GM23338 (cell line): ENCODE measurements around the gene MAGEB10. TPM values are rescaled to one million over a fixed set of nuclear protein-coding genes. Genes with fewer than 3 reads are reported as not detected.

ENCODE experiments used
- ATAC-seq: fragments of 200-7000 bp; cut with Tn5 transposase; 3 replicates; pipeline ENCODE4 v1.9.1; 2020
- DNase-seq: peaks from one replicate; pipeline ENCODE4 v3.0.0-alpha.2; 2015; ENCODE audit warnings: low spot score
- H2AFZ ChIP-seq: fragments of 200-600 bp; sonication (generic); 2 replicates; pipeline ENCODE4 v1.8.0; 2016; ENCODE audit warnings: antibody characterized with exemption, mild to moderate bottlenecking, moderate library complexity
- H3F3A ChIP-seq: fragments of 200-600 bp; sonication (generic); replicated peaks from 2 replicates; pipeline ENCODE4 v1.8.0; 2017; ENCODE audit warnings: antibody characterized with exemption, mixed run types, low read depth
- H3K27ac ChIP-seq: fragments of 200-600 bp; sonication (generic); 2 replicates; pipeline ENCODE4 v1.6.1; 2016; ENCODE audit warnings: low read depth
- H3K27me3 ChIP-seq: fragments of 200-600 bp; sonication (generic); 2 replicates; pipeline ENCODE4 v1.8.0; 2016; ENCODE audit warnings: mild to moderate bottlenecking, mixed run types, moderate library complexity; ENCODE audit not compliant: insufficient read depth
- H3K36me3 ChIP-seq: fragments of 200-600 bp; sonication (generic); 2 replicates; pipeline ENCODE4 v1.8.0; 2016; ENCODE audit warnings: mild to moderate bottlenecking; ENCODE audit not compliant: insufficient read depth
- H3K4me1 ChIP-seq: fragments of 200-600 bp; sonication (generic); 2 replicates; pipeline ENCODE4 v1.8.0; 2016; ENCODE audit warnings: mild to moderate bottlenecking, moderate library complexity; ENCODE audit not compliant: insufficient read depth
- H3K4me2 ChIP-seq: fragments of 200-600 bp; sonication (generic); 2 replicates; pipeline ENCODE4 v1.7.1; 2017; ENCODE audit warnings: mixed run types
- H3K4me3 ChIP-seq: fragments of 200-600 bp; sonication (generic); 2 replicates; pipeline ENCODE4 v1.6.1; 2016; ENCODE audit warnings: mixed run types
- H3K79me2 ChIP-seq: fragments of 200-600 bp; sonication (generic); replicated peaks from 2 replicates; pipeline ENCODE4 v1.8.0; 2017; ENCODE audit warnings: mild to moderate bottlenecking; ENCODE audit not compliant: insufficient read depth
- H3K9me2 ChIP-seq: fragments of 200-600 bp; sonication (generic); 2 replicates; pipeline ENCODE4 v1.8.0; 2017; ENCODE audit not compliant: insufficient read depth
- H4K20me1 ChIP-seq: fragments of 200-600 bp; sonication (generic); replicated peaks from 2 replicates; pipeline ENCODE4 v1.8.0; 2017; ENCODE audit warnings: mild to moderate bottlenecking; ENCODE audit not compliant: insufficient read depth
- H3K27ac Mint-ChIP-seq: 2 replicates; pipeline ENCODE4 v1.8.0; 2020; ENCODE audit warnings: inconsistent platforms, mild to moderate bottlenecking, moderate library complexity, mixed read lengths
- H3K27me3 Mint-ChIP-seq: 3 replicates; pipeline ENCODE4 v1.8.0; 2022; ENCODE audit warnings: low read depth, mild to moderate bottlenecking, moderate library complexity, mixed read lengths, inconsistent platforms; ENCODE audit not compliant: insufficient read depth, poor library complexity
- H3K36me3 Mint-ChIP-seq: 3 replicates; pipeline ENCODE4 v1.8.0; 2021; ENCODE audit warnings: low read depth, mild to moderate bottlenecking, inconsistent platforms, moderate library complexity, mixed read lengths
- H3K4me1 Mint-ChIP-seq: 3 replicates; pipeline ENCODE4 v1.8.0; 2020; ENCODE audit warnings: mild to moderate bottlenecking, inconsistent platforms, mixed read lengths
- H3K4me3 Mint-ChIP-seq: 3 replicates; pipeline ENCODE4 v1.8.0; 2021; ENCODE audit warnings: moderate library complexity, mild to moderate bottlenecking, inconsistent platforms, mixed read lengths
- H3K9me3 Mint-ChIP-seq: 3 replicates; pipeline ENCODE4 v1.8.0; 2020; ENCODE audit warnings: moderate library complexity, mild to moderate bottlenecking, inconsistent platforms, mixed read lengths
- CREB1 ChIP-seq: fragments of 250-450 bp; sonication (Bioruptor Pico); IDR thresholded peaks from 2 replicates; pipeline ENCODE4 v1.5.0; 2020; ENCODE audit warnings: low read depth, mild to moderate bottlenecking, moderate library complexity
- EZH2 ChIP-seq: fragments of 200-600 bp; sonication (generic); IDR thresholded peaks from one replicate; pipeline ENCODE4 v1.8.0; 2017; ENCODE audit warnings: antibody characterized with exemption, mild to moderate bottlenecking, low read depth; ENCODE audit not compliant: unreplicated experiment
- EZH2phosphoT487 ChIP-seq: fragments of 200-600 bp; sonication (generic); IDR thresholded peaks from one replicate; pipeline ENCODE4 v1.8.1; 2018; ENCODE audit warnings: antibody characterized with exemption; ENCODE audit not compliant: unreplicated experiment
- JUNB ChIP-seq: IDR thresholded peaks from one replicate; pipeline ENCODE4 v1.6.1; 2016; ENCODE audit warnings: antibody characterized with exemption; ENCODE audit not compliant: unreplicated experiment
- NANOG ChIP-seq: IDR thresholded peaks from 2 replicates; pipeline ENCODE4 v1.6.1; 2016; ENCODE audit warnings: antibody characterized with exemption, borderline replicate concordance
- POLR2AphosphoS5 ChIP-seq: IDR thresholded peaks from 2 replicates; pipeline ENCODE4 v1.6.1; 2016; ENCODE audit warnings: antibody characterized with exemption, low read depth
- STAT1 ChIP-seq: IDR thresholded peaks from one replicate; pipeline ENCODE4 v1.6.1; 2016; ENCODE audit warnings: antibody characterized with exemption; ENCODE audit not compliant: unreplicated experiment
- ZNF114 ChIP-seq: fragments of 250-450 bp; sonication (Bioruptor Pico); IDR thresholded peaks from 2 replicates; pipeline ENCODE4 v1.5.0; 2020; ENCODE audit warnings: mild to moderate bottlenecking, moderate library complexity
- ZNF331 ChIP-seq: fragments of 250-450 bp; sonication (Bioruptor Pico); IDR thresholded peaks from 2 replicates; pipeline ENCODE4 v1.5.0; 2020; ENCODE audit warnings: low read depth, mild to moderate bottlenecking, moderate library complexity
- polyA plus RNA-seq: library from polyadenylated mRNA; unstranded; fragments of >200 nt; fragmentation: Nextera tagmentation; extraction: Ambion mirVana; gene quantifications from 2 replicates; pipeline ENCODE4 v1.2.1, GENCODE V29; 2016
- total RNA-seq: library from RNA; depleted of rRNA; stranded (reverse); fragments of >200 nt; shearing (Covaris generic); gene quantifications from 2 replicates; pipeline ENCODE4 v1.2.3, GENCODE V29; 2014
- TF ChIP-seq, protein P1 (sequence below), 2 experiments: fragments of 200-600 bp in 1 of 2; sonication (generic) in 1 of 2; conservative IDR thresholded peaks; 2 replicates each; pipeline versions ENCODE4 v1.5.1 to v1.6.1; 2016 to 2017; ENCODE audit warnings: antibody characterized with exemption in 2 of 2, low read depth in 2 of 2, mild to moderate bottlenecking in 2 of 2, moderate library complexity in 1 of 2
- TF ChIP-seq, protein P2 (sequence below): fragments of 250-450 bp; sonication (Bioruptor Pico); IDR thresholded peaks from 2 replicates; pipeline ENCODE4 v1.5.0; 2020; ENCODE audit warnings: mild to moderate bottlenecking, moderate library complexity
- TF ChIP-seq, protein P3 (sequence below): IDR thresholded peaks from 2 replicates; pipeline ENCODE4 v1.6.1; 2016; ENCODE audit warnings: antibody characterized with exemption
- TF ChIP-seq, protein P4 (sequence below): IDR thresholded peaks from one replicate; pipeline ENCODE4 v1.6.1; 2018; ENCODE audit warnings: antibody characterized with exemption; ENCODE audit not compliant: unreplicated experiment

MAGEB10 gene
- total and polyA plus RNA-seq, 2 experiments from 2014 or later = not detected

DNA sequence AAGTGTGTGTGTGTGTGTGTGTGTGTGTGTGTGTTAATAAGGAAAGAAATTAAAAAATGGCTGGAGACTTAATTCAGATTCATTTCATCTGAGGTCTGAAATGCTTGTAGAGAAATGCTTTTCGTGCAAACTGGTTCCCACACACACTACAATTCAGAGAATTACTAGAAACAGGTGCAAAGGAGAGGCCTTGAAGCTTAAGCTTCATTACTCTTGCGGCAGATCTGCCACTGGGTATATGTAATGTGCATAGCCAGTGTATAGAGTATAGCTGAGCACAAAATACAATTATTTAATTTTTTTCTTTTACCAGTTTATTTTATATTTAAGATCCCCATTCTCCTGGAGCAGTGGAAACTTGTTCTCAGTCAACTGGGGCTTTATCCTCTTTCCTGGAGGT lies 31.8 kb upstream of the MAGEB10 start:
- Histone ChIP-seq H3K36me3 (no peaks in the 10 kb centered on the region), H3K27ac (no peak overlapping the region), H3K27me3 (no peaks in the 10 kb centered on the region), H3F3A (no peaks in the 10 kb centered on the region), H3K9me2 (no peaks in the 10 kb centered on the region), H3K4me3 (no peak overlapping the region), H2AFZ (no peak overlapping the region), H3K4me2 (no peak overlapping the region), H4K20me1 (no peaks in the 10 kb centered on the region), H3K4me1 (no peaks in the 10 kb centered on the region), H3K79me2 (no peaks in the 10 kb centered on the region)
- no peak overlapping the region for H3K27ac Mint-ChIP-seq
- ATAC-seq (no peak), DNase-seq (no peak)
- H3K4me3 Mint-ChIP-seq = no peak overlapping the region
- no peaks in the 10 kb centered on the region for H3K36me3 Mint-ChIP-seq
- no peaks in the 10 kb centered on the region for H3K4me1 Mint-ChIP-seq
- H3K27me3 Mint-ChIP-seq = no peaks in the 10 kb centered on the region
- no peaks in the 10 kb centered on the region for H3K9me3 Mint-ChIP-seq
- TF ChIP-seq ZNF331 (CRISPR knock-in tag) (no peak), EZH2 (no peak), CREB1 (CRISPR knock-in tag) (no peak), NANOG (no peak), ZNF114 (CRISPR knock-in tag) (no peak), STAT1 (no peak), EZH2phosphoT487 (no peak), POLR2AphosphoS5 (no peak), JUNB (no peak)
- TF ChIP-seq, protein P1, sequence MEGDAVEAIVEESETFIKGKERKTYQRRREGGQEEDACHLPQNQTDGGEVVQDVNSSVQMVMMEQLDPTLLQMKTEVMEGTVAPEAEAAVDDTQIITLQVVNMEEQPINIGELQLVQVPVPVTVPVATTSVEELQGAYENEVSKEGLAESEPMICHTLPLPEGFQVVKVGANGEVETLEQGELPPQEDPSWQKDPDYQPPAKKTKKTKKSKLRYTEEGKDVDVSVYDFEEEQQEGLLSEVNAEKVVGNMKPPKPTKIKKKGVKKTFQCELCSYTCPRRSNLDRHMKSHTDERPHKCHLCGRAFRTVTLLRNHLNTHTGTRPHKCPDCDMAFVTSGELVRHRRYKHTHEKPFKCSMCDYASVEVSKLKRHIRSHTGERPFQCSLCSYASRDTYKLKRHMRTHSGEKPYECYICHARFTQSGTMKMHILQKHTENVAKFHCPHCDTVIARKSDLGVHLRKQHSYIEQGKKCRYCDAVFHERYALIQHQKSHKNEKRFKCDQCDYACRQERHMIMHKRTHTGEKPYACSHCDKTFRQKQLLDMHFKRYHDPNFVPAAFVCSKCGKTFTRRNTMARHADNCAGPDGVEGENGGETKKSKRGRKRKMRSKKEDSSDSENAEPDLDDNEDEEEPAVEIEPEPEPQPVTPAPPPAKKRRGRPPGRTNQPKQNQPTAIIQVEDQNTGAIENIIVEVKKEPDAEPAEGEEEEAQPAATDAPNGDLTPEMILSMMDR (conservative IDR thresholded peaks at IDR 0.05; ENCODE audit: low read depth in 2 of 2) = no peak
- TF ChIP-seq, protein P2, sequence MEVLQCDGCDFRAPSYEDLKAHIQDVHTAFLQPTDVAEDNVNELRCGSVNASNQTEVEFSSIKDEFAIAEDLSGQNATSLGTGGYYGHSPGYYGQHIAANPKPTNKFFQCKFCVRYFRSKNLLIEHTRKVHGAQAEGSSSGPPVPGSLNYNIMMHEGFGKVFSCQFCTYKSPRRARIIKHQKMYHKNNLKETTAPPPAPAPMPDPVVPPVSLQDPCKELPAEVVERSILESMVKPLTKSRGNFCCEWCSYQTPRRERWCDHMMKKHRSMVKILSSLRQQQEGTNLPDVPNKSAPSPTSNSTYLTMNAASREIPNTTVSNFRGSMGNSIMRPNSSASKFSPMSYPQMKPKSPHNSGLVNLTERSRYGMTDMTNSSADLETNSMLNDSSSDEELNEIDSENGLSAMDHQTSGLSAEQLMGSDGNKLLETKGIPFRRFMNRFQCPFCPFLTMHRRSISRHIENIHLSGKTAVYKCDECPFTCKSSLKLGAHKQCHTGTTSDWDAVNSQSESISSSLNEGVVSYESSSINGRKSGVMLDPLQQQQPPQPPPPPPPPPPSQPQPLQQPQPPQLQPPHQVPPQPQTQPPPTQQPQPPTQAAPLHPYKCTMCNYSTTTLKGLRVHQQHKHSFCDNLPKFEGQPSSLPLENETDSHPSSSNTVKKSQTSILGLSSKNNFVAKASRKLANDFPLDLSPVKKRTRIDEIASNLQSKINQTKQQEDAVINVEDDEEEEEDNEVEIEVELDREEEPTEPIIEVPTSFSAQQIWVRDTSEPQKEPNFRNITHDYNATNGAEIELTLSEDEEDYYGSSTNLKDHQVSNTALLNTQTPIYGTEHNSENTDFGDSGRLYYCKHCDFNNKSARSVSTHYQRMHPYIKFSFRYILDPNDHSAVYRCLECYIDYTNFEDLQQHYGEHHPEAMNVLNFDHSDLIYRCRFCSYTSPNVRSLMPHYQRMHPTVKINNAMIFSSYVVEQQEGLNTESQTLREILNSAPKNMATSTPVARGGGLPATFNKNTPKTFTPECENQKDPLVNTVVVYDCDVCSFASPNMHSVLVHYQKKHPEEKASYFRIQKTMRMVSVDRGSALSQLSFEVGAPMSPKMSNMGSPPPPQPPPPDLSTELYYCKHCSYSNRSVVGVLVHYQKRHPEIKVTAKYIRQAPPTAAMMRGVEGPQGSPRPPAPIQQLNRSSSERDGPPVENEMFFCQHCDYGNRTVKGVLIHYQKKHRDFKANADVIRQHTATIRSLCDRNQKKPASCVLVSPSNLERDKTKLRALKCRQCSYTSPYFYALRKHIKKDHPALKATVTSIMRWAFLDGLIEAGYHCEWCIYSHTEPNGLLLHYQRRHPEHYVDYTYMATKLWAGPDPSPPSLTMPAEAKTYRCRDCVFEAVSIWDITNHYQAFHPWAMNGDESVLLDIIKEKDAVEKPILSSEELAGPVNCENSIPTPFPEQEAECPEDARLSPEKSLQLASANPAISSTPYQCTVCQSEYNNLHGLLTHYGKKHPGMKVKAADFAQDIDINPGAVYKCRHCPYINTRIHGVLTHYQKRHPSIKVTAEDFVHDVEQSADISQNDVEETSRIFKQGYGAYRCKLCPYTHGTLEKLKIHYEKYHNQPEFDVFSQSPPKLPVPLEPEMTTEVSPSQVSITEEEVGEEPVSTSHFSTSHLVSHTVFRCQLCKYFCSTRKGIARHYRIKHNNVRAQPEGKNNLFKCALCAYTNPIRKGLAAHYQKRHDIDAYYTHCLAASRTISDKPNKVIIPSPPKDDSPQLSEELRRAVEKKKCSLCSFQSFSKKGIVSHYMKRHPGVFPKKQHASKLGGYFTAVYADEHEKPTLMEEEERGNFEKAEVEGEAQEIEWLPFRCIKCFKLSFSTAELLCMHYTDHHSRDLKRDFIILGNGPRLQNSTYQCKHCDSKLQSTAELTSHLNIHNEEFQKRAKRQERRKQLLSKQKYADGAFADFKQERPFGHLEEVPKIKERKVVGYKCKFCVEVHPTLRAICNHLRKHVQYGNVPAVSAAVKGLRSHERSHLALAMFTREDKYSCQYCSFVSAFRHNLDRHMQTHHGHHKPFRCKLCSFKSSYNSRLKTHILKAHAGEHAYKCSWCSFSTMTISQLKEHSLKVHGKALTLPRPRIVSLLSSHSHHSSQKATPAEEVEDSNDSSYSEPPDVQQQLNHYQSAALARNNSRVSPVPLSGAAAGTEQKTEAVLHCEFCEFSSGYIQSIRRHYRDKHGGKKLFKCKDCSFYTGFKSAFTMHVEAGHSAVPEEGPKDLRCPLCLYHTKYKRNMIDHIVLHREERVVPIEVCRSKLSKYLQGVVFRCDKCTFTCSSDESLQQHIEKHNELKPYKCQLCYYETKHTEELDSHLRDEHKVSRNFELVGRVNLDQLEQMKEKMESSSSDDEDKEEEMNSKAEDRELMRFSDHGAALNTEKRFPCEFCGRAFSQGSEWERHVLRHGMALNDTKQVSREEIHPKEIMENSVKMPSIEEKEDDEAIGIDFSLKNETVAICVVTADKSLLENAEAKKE = no peak
- TF ChIP-seq, protein P3, sequence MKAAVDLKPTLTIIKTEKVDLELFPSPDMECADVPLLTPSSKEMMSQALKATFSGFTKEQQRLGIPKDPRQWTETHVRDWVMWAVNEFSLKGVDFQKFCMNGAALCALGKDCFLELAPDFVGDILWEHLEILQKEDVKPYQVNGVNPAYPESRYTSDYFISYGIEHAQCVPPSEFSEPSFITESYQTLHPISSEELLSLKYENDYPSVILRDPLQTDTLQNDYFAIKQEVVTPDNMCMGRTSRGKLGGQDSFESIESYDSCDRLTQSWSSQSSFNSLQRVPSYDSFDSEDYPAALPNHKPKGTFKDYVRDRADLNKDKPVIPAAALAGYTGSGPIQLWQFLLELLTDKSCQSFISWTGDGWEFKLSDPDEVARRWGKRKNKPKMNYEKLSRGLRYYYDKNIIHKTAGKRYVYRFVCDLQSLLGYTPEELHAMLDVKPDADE = no peak
- TF ChIP-seq, protein P4, sequence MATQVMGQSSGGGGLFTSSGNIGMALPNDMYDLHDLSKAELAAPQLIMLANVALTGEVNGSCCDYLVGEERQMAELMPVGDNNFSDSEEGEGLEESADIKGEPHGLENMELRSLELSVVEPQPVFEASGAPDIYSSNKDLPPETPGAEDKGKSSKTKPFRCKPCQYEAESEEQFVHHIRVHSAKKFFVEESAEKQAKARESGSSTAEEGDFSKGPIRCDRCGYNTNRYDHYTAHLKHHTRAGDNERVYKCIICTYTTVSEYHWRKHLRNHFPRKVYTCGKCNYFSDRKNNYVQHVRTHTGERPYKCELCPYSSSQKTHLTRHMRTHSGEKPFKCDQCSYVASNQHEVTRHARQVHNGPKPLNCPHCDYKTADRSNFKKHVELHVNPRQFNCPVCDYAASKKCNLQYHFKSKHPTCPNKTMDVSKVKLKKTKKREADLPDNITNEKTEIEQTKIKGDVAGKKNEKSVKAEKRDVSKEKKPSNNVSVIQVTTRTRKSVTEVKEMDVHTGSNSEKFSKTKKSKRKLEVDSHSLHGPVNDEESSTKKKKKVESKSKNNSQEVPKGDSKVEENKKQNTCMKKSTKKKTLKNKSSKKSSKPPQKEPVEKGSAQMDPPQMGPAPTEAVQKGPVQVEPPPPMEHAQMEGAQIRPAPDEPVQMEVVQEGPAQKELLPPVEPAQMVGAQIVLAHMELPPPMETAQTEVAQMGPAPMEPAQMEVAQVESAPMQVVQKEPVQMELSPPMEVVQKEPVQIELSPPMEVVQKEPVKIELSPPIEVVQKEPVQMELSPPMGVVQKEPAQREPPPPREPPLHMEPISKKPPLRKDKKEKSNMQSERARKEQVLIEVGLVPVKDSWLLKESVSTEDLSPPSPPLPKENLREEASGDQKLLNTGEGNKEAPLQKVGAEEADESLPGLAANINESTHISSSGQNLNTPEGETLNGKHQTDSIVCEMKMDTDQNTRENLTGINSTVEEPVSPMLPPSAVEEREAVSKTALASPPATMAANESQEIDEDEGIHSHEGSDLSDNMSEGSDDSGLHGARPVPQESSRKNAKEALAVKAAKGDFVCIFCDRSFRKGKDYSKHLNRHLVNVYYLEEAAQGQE = no peak
